GM21825 (cell line): ENCODE measurements around the gene TRIM45.
"Not testable (repeated sequence)": the region's sequence is repeated elsewhere in the genome, so short reads cannot be mapped to it uniquely, and the experiment has no call there.

Experiments
- ATAC-seq: cut with Tn5 transposase; IDR thresholded peaks from one replicate; pipeline ENCODE4 v1.9.1; 2021; ENCODE audit warnings: mild to moderate bottlenecking, moderate library complexity; ENCODE audit not compliant: unreplicated experiment

Gene TRIM45

DNA sequence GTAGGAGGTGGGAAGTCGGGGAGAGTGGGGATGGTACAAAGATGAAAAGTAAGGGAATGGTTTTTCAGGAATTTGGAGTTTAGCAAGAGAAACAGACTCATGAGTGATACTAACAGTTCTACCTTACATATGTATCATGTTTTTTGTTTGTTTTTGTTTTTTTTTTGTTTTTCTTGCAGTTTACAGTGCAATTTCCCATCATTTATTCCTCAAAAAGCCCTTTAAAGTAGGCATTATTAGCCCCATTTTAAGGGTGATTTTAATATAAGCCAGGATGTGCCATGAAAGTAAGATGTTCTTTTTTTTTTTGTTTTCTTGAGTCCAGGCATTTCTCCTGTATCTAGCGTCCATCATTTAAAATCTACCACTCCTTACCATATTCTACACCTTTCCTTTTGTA lies 13.8 kb upstream of the TRIM45 start:
- no peak for ATAC-seq

DNA sequence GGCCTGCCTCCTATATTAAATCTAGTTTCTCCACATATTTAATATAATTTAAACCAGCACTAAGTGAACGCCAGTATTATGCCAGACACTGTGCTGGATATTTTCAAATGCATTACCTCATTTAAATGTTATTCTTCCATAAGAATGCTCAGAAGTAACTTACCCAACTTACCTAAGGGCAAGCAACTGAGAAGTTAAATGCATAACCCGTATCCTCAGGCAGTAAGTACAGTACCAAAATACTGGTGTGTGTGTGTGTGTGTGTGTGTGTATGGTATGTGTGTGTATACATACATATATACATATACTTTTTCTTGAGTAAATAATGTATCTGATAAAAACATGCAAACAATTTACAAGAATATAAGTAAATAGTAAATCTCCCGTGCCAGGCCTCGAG lies 9.0 kb upstream of the TRIM45 start:
- ATAC-seq = no peak

DNA sequence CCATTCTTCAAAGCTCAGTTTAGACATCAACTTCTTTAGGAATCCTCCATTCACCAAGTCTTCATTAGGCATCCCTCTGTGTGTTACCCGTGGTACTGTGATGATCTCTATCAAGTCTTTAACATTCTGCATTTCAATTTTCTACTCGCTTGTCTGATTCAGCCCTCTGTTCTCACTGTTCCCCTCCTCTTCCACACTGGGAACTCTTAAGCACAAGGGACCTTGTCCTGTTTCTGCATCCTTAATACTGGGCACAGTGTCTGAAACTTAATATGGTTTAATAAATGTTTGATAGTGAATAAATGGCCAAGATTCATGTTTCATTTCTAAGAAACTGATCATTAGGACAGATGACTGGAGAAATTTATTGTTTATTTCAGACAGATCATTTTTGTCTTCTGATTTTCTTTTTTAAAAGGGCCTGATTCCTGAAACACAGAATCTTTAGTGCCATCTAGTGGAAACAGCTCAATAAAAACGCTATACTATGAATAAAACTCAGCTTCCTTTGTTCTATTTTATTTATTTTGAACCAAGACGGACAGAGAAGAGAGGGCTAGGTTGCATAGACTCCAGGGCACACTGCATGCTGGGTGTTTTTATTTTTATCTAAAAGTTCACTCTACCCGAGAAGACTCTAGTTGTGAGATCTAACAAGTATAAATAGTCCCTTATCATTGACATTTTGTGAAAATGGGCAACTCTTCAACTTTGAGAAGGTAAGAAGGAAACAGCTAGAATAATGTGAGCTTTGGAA lies 7.0 kb upstream of the TRIM45 start:
- ATAC-seq = no peak

DNA sequence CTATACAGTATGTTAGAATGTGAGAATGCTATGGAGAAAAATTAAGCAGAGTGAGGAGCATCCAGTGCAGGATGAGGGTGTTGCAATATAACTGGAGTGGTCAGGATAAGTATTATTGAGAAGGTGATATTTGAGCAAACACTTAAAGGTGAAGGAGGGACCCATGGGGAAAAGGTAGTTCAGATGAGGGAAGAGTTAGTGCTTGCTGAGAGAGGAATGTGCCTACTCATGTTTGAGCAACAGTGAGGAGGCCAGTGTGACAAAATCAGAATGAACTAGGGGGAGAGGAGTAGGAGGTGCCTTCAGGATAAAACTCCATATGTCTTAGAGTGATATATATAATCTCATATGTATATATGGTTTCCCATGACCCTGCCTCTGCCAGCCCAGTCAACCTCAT lies 6.2 kb upstream of the TRIM45 start:
- ATAC-seq = no peak

DNA sequence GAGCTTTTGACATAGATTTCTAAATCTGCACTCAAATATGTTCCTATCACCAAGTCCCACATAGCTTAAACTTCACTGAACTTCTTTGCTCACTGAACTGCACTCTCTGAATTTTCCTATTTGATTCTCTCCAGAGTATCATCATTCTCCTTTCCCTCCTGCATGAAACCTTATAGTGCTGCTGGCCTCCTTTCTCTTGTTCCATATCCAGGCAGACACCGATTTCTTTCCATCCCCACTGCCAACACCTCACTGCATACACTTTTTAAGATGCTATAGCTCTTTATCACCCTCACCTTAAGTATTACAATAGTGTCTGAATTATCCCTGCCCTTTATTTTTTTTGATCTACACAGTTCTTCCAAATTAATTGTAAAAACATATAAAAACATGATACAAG lies 3.1 kb upstream of the TRIM45 start:
- ATAC-seq = no peak

DNA sequence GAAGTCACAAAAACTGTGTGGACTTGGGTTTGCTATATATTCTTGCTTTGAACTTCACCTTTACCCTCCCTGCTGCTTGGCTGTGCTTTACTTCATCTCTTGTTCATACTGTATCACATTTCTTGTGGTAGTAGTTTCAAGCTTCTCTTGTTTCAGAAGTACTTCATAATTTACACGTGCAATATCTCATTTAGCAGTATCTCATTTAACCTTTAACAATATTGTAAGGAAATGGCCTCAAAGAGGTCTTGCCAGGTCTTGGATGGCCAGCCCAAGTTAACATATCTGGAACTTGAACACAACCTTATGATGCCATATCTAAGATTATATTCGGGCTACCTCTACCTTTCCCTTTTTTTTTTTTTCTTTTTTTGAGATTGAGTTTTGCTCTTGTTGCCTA lies 1.7 kb upstream of the TRIM45 start:
- ATAC-seq = no peak

DNA sequence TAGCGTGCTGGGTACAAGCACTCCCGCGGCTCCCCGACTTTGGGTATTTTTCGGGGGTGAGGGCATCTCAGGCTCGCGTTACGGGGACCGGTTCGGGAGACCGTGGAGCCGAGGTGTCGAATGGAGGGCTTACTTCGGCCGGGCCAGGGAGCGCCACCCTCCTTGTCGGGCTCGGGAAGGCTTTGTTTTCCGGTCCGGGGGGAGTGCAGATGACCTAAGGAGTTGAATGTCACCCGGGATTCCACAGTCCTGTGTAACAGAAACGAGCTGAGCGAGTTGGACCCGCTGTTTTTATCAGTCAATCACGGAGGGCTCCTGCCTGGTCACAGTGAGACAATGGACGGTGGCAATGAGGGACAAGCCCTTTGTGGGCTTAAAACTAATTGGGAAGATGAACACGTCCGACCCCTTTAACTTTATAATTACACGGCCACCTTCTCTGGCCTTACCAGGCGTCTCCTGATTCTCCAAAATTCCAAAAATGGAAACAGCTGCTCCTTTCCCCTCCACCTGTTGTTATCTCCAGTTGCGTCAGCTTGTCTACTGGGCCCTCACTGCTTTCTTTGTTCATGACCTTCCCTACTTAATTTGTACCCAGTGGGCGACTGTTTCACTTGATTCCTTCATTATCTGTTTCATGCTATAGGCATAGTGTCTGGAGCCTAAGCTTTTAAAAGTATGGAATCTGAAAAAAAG lies 929 bp upstream of the TRIM45 start:
- no peak for ATAC-seq

DNA sequence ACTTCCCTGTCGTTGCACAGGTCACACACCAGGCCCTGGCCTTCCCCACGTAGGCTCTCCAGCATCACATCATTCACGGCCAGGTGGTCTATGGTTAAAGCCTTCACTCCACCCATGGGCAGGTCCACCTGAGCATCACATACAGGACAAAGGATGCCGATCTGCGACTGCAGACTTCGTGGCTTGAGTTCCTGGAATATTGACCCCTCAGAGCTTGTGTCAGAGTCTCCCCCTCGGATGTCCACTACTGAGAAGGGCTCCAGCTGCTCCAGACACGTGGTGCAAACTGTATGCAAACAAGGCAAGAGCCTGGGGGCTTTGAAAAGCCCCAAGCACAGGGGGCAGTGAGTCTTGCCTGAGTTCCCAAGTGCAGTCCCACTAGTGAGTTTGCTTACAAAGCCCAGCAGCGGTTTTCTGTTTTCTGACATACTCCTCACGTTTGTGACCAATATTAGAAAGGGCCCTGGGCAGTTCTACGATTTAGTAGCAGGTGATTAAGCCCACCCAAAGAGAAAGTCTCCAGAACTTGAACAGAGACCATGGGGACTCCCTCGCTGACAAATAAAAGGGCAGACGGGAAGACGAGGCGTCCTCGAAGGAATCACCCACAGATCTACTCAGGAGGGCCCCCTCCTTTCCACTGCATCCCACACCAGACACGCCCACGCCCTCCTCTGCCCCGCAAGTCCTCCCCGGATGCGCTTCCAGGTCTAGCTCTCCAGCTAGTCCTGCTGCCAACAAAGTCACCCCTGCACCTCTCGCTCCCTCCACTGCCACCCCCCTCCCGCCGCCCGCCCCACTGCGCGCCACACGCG lies 568 bp downstream of the TRIM45 start:
- no peak for ATAC-seq

DNA sequence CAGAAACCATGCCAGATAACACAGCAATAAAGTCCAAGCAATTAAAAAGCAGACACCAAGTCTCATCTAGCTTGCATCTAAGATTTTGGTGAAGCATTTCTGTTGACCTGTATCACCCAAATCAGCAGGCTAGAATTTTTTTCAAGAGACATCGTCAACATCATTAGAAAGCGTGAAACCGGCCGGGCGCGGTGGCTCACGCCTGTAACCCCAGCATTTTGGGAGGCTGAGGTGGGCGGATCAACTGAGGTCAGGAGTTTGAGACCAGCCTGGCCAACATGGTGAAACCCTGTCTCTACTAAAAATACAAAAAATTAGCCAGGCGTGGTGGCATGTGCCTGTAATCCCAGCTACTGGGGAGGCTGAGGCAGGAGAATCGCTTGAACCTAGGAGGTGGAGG lies 2.4 kb downstream of the TRIM45 start:
- not testable (repeated sequence) for ATAC-seq

DNA sequence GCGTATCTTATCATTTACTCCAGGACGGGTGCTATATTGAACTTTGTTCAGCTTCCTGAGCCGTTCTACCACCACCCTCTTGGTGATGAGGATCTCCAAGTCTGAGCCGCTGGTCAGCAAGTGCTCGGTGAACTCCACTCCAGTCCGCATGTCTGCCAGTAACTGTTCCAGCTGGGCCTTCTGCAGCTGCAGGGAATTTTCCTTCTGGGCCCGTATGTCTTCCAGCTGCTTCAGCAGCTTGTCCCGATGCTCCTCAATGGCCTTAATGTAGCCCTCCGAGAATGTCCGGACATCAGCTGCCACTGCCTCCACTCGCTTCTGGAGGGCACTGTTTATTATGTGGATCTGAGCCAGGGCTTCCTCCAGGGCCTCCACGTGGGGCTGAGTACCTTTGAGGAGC lies 3.4 kb downstream of the TRIM45 start:
- ATAC-seq = no peak

DNA sequence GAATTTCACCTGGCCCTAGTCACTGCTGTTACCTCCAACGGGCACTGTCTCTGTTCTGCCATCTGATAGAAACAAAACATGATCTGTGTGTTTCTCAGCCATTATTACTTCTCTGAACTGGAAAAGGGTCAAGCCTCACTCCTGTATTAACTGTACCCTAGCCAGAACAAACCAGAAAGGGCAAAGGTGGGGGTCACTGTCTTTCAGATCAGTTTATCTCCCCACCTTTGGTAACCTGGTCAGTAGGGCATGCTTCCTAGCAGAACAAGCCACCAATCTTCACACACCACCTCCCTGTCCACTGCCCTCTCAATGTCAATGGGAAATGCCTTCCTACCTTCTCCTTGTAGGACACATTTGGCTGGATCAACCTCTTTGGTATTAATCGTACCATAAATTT lies 3.9 kb downstream of the TRIM45 start:
- no peak for ATAC-seq

DNA sequence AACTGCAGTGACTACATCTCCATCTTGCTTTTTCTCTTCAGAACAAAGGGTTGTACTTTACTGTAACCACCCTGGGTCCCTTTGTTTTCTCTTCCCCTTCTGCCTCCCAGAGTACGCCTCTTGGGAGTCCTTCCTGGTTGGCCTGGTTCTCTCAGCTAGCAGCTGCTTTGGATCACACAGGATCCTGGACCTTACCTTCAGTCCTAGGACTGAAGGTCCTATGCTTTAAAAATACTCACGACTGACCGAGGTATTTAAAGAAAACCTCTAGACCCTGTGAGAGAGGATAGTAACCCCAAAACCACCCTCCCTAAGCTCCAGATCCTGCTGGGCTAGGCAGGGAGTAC lies 4.8 kb downstream of the TRIM45 start:
- ATAC-seq = no peak

DNA sequence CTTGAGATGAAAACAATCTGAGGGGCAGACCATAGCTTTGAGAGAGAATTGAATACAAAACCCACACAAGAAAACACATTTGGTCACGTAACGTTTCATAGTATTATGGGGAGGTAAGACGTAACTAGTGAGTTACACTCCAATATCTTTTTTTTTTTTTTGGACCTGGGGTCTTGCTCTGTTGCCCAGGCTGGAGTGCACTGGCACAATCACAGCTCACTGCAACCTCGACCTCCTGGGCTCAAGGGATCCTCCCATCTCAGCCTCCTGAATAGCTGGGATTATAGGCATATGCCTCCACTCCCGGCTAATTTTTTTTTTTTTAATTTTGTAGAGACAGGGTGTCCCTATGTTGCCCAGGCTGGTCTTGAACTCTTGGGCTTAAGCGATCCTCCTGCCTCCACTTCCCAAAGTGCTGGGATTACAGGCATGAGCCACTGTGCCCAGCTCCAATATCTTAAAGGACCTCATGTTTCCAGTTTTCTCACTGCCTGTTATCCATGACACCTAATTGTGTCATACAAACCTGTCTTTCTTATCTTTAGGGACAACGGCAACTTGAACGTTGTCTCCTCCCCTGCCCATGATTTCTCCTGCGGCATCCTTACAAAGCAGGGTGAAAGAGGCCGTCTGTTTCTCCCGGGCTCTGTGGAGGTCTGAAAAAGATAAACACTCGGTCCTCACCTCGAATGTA lies 5.3 kb downstream of the TRIM45 start:
- no peak for ATAC-seq

DNA sequence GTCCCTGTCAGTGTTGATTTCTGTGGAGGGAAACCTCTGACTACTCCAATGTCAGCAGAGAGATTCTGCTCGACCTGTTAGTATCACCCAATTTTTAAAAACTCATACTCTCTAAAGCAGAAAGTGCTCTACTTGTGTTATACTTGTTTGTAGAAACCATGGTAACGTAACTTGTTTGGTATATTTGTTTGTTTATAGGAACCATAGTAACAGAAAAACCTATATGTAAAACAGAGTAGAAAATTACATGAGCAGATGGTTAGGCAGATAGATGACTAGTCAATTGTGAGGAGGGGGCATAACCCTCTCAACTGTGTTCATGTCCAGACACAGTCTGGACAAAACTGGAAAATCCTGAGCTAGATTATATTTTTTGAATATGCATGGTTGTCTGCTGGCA lies 6.7 kb downstream of the TRIM45 start:
- no peak for ATAC-seq

DNA sequence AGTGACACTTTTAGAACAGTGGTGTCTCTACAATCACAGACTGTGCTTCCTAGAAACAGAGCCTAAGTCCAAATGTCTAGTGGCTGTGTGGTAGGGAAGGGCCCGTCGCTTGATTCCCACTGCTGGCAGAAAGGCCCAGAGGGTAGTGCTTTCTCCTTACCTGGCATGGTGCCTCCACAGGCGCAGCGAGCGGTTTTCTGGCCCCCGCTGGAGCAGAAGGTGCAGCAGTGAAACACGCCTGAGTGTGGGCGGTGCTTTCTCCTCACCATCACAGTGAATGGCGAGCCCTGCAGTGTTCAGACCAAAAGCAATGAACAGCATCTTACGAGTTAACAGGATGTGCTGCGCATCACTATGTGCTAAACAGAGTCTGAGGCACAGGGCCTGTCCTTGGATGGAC lies 8.3 kb downstream of the TRIM45 start:
- ATAC-seq = no peak

DNA sequence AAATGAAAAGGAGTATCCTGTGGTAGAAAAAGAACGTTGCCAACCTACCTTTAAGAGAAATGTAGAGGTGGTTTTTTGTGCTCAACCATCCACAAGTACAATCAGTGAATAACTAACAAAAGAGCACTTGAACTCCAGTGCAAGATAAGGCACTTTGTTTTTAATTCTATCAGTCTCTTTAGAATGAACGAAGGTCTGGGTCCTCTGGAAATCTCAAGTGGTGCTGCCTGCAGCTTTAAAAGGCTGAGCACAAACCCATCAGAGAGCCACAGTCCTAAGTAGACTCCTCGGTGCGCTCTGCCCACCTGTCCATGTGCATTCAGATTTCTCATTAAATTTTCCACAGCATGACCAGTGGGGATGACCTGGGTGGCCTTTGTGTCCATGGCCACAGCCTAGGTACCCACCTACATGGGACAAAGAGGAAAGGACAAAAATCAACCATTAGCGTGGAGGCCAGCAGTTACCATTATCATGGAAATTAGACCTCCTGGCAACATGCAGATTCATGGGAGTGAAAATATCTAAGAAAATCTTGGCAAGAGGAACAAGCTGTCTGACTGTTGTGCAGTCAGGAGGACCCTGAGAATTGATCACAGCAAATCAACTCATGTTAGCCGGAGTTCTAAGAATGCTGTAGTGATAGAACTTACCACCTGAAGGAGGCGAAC lies 9.4 kb downstream of the TRIM45 start:
- ATAC-seq = no peak

DNA sequence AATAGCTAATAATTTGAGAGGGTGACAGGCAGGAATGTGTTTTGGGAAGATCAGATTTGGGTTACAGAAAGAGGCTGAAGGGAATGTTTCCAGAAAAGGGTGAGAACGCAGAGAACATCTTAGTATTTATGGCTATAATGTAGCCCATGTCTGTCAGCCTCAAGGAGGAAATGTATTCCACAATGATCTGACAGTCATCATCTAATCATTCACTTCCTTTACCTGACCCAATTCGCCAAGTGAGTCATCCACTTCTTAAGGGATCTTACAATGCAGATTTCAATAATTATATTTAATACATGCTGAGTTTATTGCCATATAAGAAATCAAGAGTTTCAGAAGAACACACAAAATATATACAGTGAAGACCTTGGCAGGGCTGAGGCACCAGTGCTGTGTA lies 10.8 kb downstream of the TRIM45 start:
- no peak for ATAC-seq

DNA sequence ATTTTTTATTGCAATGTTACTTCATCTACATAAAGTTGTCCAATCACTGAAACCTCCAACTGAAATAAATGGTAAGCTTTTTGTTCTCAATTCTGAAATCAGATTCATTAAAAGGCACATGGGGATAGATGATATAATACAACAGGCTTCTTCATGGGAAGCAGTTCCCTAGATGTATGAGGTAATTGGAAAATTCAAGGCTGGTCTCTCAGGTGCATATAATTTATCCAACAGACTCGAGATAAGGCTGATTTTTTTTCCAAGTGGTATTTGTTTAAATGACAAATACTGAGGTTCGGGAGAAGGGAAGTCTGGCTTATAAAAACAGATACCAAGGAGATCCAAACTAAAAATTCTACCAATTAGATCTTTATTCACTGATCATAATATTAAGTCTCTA lies 14.2 kb downstream of the TRIM45 start:
- ATAC-seq = no peak

DNA sequence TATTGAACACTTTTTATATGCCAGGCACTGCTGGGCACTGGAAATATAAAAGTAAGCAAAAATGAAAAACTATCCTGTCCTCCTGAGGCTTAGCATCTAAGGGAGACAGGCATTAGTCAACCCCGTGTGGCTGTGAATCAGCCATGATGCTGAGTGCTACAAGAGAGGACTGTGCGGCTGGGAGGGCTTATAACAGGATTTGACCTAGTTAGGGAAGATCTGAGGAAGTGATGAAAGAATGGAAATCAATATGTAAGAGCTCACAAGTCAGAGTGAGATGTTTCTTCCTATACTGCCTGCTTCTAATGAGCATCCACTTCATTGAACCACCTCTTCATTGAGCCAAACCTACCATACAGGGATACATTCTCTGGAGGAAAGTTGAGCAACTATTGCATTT lies 15.1 kb downstream of the TRIM45 start:
- ATAC-seq = no peak

DNA sequence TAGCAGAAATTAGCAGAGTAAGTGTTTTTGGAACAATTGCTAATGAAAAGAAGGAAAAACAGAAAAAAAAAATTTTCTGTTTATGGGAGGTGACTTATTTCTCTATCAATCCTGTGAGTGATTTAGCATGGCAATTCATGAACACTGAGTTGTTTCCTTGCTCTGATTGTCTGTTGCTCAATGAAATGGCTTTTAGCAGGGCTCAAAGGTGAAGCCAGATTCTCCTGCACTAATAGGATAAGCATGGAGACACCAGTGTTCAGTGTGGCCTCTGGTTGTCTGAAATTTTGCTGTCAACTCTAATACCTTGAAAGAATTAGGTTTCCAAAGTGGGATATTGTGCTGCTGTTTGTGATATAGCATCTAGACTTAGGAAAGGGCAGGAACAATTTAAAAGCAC lies 15.8 kb downstream of the TRIM45 start:
- no peak for ATAC-seq

DNA sequence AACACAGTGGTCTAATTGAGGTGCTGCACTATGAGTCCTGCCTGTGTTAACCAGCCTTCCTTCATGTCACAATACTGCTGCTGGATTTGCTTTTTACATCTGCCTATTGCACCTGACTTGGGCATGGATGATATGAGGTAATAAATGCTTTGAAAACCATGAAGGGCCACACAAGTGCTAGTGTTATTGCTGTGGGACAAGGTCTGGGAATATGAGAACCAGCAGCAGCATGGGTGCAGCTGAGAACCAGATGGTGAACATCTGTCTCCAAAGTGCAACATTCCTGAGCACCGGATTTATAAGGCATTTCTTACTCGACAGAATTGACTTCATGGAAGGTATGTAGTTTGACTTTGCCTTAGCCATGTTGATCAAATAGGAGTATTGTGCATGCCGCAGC lies 16.6 kb downstream of the TRIM45 start:
- no peak for ATAC-seq
